Erythroblast (primary cell): Measurements from ENCODE around the gene APBB2.

Experiments used
- GATA1 ChIP-seq: IDR thresholded peaks from 2 replicates; pipeline ENCODE4 v1.6.1; 2011; ENCODE audit warnings: low read depth, mild to moderate bottlenecking, control low read depth, low read length, moderate library complexity
- POLR2A ChIP-seq: IDR thresholded peaks from 2 replicates; pipeline ENCODE4 v1.6.1; 2011; ENCODE audit warnings: mild to moderate bottlenecking, low read length

- TF ChIP-seq POLR2A, result no peak
- no peak for TF ChIP-seq GATA1
Observed at GRCh38 chr4:41142376-41143310, 71.7 kb downstream of the APBB2 start.
